Measurements from ENCODE around the gene CNTNAP2. TPM values are rescaled to one million over a fixed set of nuclear protein-coding genes. Genes with fewer than 3 reads are reported as not detected.

Gene CNTNAP2
- total RNA-seq, result 0.13 TPM
- 0.06 TPM for polyA plus RNA-seq (ENCODE audit: insufficient read depth, low read depth, low replicate concordance)
- long read RNA-seq, donor 1, full-length matches to known transcripts, result 1 of 6 reads
- long read RNA-seq, donor 1, partial matches to known transcripts, result 5 of 6 reads
- long read RNA-seq, donor 1, other reads (novel, unspliced or antisense), result 0 of 6 reads
- long read RNA-seq, donor 2, result 0 reads
- long read RNA-seq, donor 3, result 0 reads
- long read RNA-seq, donor 4, full-length matches to known transcripts, result 1 of 1 reads
- long read RNA-seq, donor 4, partial matches to known transcripts, result 0 of 1 reads
- long read RNA-seq, donor 4, other reads (novel, unspliced or antisense), result 0 of 1 reads
- long read RNA-seq, donor 5, result 0 reads
- long read RNA-seq, donor 6, full-length matches to known transcripts, result 1 of 1 reads
- long read RNA-seq, donor 6, partial matches to known transcripts, result 0 of 1 reads
- long read RNA-seq, donor 6, other reads (novel, unspliced or antisense), result 0 of 1 reads
- long read RNA-seq, donor 7, result 0 reads
- long read RNA-seq, donor 8, result 0 reads
- long read RNA-seq, donor 9, full-length matches to known transcripts, result 2 of 2 reads
- long read RNA-seq, donor 9, partial matches to known transcripts, result 0 of 2 reads
- long read RNA-seq, donor 9, other reads (novel, unspliced or antisense), result 0 of 2 reads
- long read RNA-seq, donor 10, result 0 reads

- Histone ChIP-seq H3K9me3 (ENCODE audit: control insufficient read depth in 2 of 3, insufficient read depth in 1 of 3, low read length in 3 of 3) (no peaks in the 10 kb centered on the region), H3K4me3 (ENCODE audit: low read length in 3 of 3) (peak within 1 kb of the TSS; percentile 40 to 71 (median 55)), H3K27ac (ENCODE audit: low read depth in 2 of 2, low read length in 2 of 2) (no peak within 1 kb of the TSS), H3K27me3 (ENCODE audit: control insufficient read depth, insufficient read depth, low read length) (no peaks in the 10 kb centered on the region), H3K9ac (ENCODE audit: low read length in 3 of 3) (peak within 1 kb of the TSS in 1 of 3 donors; percentile 48), H3K4me1 (ENCODE audit: control insufficient read depth in 2 of 3, insufficient read depth in 2 of 3, low read depth in 1 of 3, low read length in 3 of 3) (peaks cover 0 to 8% (median 0%) of the 10 kb centered on the region in 3 donors), H3K36me3 (ENCODE audit: control insufficient read depth in 2 of 3, insufficient read depth in 3 of 3, low read length in 3 of 3) (no peaks in the 10 kb centered on the region)
- DNase-seq (peak; percentile 61 to 94 (median 84)), FAIRE-seq (no peak)
- TF ChIP-seq, protein P1, sequence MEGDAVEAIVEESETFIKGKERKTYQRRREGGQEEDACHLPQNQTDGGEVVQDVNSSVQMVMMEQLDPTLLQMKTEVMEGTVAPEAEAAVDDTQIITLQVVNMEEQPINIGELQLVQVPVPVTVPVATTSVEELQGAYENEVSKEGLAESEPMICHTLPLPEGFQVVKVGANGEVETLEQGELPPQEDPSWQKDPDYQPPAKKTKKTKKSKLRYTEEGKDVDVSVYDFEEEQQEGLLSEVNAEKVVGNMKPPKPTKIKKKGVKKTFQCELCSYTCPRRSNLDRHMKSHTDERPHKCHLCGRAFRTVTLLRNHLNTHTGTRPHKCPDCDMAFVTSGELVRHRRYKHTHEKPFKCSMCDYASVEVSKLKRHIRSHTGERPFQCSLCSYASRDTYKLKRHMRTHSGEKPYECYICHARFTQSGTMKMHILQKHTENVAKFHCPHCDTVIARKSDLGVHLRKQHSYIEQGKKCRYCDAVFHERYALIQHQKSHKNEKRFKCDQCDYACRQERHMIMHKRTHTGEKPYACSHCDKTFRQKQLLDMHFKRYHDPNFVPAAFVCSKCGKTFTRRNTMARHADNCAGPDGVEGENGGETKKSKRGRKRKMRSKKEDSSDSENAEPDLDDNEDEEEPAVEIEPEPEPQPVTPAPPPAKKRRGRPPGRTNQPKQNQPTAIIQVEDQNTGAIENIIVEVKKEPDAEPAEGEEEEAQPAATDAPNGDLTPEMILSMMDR (IDR thresholded peaks at IDR 0.05; ENCODE audit: borderline replicate concordance, extremely low read depth, insufficient read depth), result no peak
- intact Hi-C loops (cut with DNase I), result no loop called here
These were observed at the start of gene CNTNAP2 for GRCh38 chr7:146116521-146117222. TSS of gene CNTNAP2 (plus strand) at chr7:146116801. CDS start at chr7:146116877, 76 bp downstream.

- Histone ChIP-seq H3K4me1 (ENCODE audit: control insufficient read depth in 2 of 3, insufficient read depth in 2 of 3, low read depth in 1 of 3, low read length in 3 of 3) (no peaks in the 10 kb centered on the region), H3K9ac (ENCODE audit: low read length in 3 of 3) (no peak overlapping the region), H3K9me3 (ENCODE audit: control insufficient read depth in 2 of 3, insufficient read depth in 1 of 3, low read length in 3 of 3) (no peaks in the 10 kb centered on the region), H3K36me3 (ENCODE audit: control insufficient read depth in 2 of 3, insufficient read depth in 3 of 3, low read length in 3 of 3) (no peaks in the 10 kb centered on the region), H3K4me3 (ENCODE audit: low read length in 3 of 3) (no peak overlapping the region), H3K27me3 (ENCODE audit: control insufficient read depth, insufficient read depth, low read length) (no peaks in the 10 kb centered on the region), H3K27ac (ENCODE audit: low read depth in 2 of 2, low read length in 2 of 2) (no peak overlapping the region)
- TF ChIP-seq, protein P1 (IDR thresholded peaks at IDR 0.05; ENCODE audit: borderline replicate concordance, extremely low read depth, insufficient read depth), result no peak
- intact Hi-C loops (cut with DNase I), result no loop called here
- FAIRE-seq (no peak), DNase-seq (peak in 1 of 5 donors; percentile 7)
These were observed 48.7 kb upstream of the CNTNAP2 start for GRCh38 chr7:146067880-146068279.

GRCh38 chr7:146074195-146074765, 42.3 kb upstream of the CNTNAP2 start:
- intact Hi-C loops (cut with DNase I), result no loop called here
- H3K9ac ChIP-seq (ENCODE audit: low read length in 3 of 3), result no peak overlapping the region
- FAIRE-seq, result no peak

More at GRCh38 chr7:146074195-146074765, 42.3 kb upstream of the CNTNAP2 start:
- DNase-seq, result no peak
- H3K9me3 ChIP-seq (ENCODE audit: control insufficient read depth in 2 of 3, insufficient read depth in 1 of 3, low read length in 3 of 3), result no peaks in the 10 kb centered on the region
- TF ChIP-seq, protein P1 (IDR thresholded peaks at IDR 0.05; ENCODE audit: borderline replicate concordance, extremely low read depth, insufficient read depth), result no peak
- no peaks in the 10 kb centered on the region for H3K36me3 ChIP-seq (ENCODE audit: control insufficient read depth in 2 of 3, insufficient read depth in 3 of 3, low read length in 3 of 3)
- no peak overlapping the region for H3K27ac ChIP-seq (ENCODE audit: low read depth in 2 of 2, low read length in 2 of 2)
- no peaks in the 10 kb centered on the region for H3K27me3 ChIP-seq (ENCODE audit: control insufficient read depth, insufficient read depth, low read length)
- no peaks in the 10 kb centered on the region for H3K4me1 ChIP-seq (ENCODE audit: control insufficient read depth in 2 of 3, insufficient read depth in 2 of 3, low read depth in 1 of 3, low read length in 3 of 3)
- no peak overlapping the region for H3K4me3 ChIP-seq (ENCODE audit: low read length in 3 of 3)
